ENCODE measurements around the gene DTNA. TPM values are rescaled to one million over a fixed set of nuclear protein-coding genes. Genes with fewer than 3 reads are reported as not detected.

The DTNA gene
- total and polyA plus RNA-seq, 2 donors (not counting 1 experiment from before 2014, with no cell fraction given): 38.8 to 49.8 TPM

DNA sequence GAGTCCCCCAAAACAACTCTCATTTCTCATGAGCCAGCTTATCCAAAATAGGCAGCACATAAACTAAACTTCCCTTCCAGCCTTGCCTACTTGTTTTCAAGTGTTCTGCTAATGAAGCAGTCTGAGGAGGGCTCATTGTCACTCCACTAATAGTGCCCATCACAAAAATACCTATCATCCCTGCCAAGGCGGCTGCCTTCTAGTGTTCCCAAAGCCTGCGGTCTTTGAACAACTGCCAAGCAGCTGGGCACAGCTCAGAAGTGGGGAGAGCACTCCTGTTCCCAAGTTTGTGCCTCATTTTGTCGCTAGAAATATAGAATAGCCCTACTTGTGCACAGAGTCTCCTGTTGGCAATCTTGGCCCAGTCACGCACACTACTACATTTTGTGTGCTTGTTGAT, 50.3 kb downstream of the DTNA start:
- no peak for DNase-seq (ENCODE audit: low read depth in 2 of 2)
- H3K9me3 ChIP-seq (ENCODE audit: control insufficient read depth, insufficient read depth, low read depth, low read length): no peaks in the 10 kb centered on the region
- no peak overlapping the region for H3K9ac ChIP-seq (ENCODE audit: insufficient read depth, low read length)
- H3K4me2 ChIP-seq (ENCODE audit: extremely low read depth, insufficient read depth, low read length): no peak overlapping the region
- H3K4me3 ChIP-seq (replicated peaks in 1 of 4; ENCODE audit: control extremely low read depth in 1 of 4, insufficient read depth in 1 of 4, low read depth in 3 of 4, low read length in 4 of 4): no peak overlapping the region
- no peak overlapping the region for H3K27ac ChIP-seq (ENCODE audit: insufficient read depth, low read length)
- H3K36me3 ChIP-seq (ENCODE audit: control insufficient read depth, insufficient read depth, low read length): no peaks in the 10 kb centered on the region
- TF ChIP-seq, protein P1, sequence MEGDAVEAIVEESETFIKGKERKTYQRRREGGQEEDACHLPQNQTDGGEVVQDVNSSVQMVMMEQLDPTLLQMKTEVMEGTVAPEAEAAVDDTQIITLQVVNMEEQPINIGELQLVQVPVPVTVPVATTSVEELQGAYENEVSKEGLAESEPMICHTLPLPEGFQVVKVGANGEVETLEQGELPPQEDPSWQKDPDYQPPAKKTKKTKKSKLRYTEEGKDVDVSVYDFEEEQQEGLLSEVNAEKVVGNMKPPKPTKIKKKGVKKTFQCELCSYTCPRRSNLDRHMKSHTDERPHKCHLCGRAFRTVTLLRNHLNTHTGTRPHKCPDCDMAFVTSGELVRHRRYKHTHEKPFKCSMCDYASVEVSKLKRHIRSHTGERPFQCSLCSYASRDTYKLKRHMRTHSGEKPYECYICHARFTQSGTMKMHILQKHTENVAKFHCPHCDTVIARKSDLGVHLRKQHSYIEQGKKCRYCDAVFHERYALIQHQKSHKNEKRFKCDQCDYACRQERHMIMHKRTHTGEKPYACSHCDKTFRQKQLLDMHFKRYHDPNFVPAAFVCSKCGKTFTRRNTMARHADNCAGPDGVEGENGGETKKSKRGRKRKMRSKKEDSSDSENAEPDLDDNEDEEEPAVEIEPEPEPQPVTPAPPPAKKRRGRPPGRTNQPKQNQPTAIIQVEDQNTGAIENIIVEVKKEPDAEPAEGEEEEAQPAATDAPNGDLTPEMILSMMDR (conservative IDR thresholded peaks at IDR 0.05 in 1 of 2, IDR thresholded peaks at IDR 0.05 in 1 of 2; ENCODE audit: low read depth in 1 of 2, low read length in 2 of 2): no peak
- TF ChIP-seq EZH2 (IDR thresholded peaks at IDR 0.05; ENCODE audit: low read length, missing control alignments): no peak
- H4K20me1 ChIP-seq (ENCODE audit: control insufficient read depth, extremely low read depth, insufficient read depth, low read length): no peaks in the 10 kb centered on the region
- no peaks in the 10 kb centered on the region for H3K27me3 ChIP-seq (ENCODE audit: control insufficient read depth, insufficient read depth, low read length)
- H3K79me2 ChIP-seq (ENCODE audit: control insufficient read depth, insufficient read depth, low read length): no peaks in the 10 kb centered on the region
- H2AFZ ChIP-seq (ENCODE audit: low read length): no peak overlapping the region
- no peaks in the 10 kb centered on the region for H3K4me1 ChIP-seq (ENCODE audit: control insufficient read depth, extremely low read depth, insufficient read depth, low read length)

DNA sequence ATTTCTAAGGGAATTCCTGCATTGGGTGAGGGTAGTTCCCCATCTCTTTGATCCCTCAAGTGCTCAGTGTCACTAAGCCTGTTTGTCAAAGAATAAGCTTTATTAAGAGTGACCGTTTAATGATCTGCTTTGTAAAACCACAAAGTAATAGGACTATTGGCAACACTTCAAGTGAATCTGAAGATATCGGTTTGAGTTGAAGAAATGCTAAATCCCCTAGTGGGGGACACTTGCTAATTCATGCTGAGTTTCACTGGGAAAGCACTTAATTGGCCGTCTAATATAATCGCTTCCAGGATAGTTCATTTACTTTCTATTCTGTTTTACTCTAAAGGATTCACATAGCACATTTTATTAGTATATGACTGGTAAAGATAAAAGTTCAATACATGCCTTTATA, 54.4 kb downstream of the DTNA start:
- H3K36me3 ChIP-seq (ENCODE audit: control insufficient read depth, insufficient read depth, low read length): no peaks in the 10 kb centered on the region

DNA sequence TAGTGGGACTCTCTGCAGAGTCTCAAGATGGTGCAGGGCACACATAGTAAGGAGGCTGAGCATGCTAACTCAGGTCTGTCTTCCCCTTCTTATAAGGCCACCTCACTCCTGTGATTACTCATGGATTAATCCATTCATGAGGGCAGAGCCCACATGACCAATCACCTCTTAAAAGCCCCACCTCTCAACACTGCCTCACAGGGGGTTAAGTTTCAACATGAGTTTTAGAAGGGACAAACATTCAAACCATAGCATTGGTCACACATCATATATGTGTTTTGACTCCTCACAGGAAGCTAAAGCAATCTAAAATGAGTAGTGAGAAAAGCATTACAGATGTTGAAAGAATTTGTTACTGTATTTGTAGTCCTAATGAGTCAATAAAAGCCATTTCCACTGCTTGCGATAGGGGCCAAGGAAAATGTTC, 57.5 kb downstream of the DTNA start:
- no peaks in the 10 kb centered on the region for H4K20me1 ChIP-seq (ENCODE audit: control insufficient read depth, extremely low read depth, insufficient read depth, low read length)
- peaks cover 15% of the 10 kb centered on the region for H3K4me1 ChIP-seq (ENCODE audit: control insufficient read depth, extremely low read depth, insufficient read depth, low read length)
- H3K79me2 ChIP-seq (ENCODE audit: control insufficient read depth, insufficient read depth, low read length): no peaks in the 10 kb centered on the region
- H2AFZ ChIP-seq (ENCODE audit: low read length): no peak overlapping the region
- no peak overlapping the region for H3K4me2 ChIP-seq (ENCODE audit: extremely low read depth, insufficient read depth, low read length)
- peak overlapping the region; percentile 70 for H3K27ac ChIP-seq (ENCODE audit: insufficient read depth, low read length)
- no peaks in the 10 kb centered on the region for H3K9me3 ChIP-seq (ENCODE audit: control insufficient read depth, insufficient read depth, low read depth, low read length)
- H3K4me3 ChIP-seq (replicated peaks in 1 of 4; ENCODE audit: control extremely low read depth in 1 of 4, insufficient read depth in 1 of 4, low read depth in 3 of 4, low read length in 4 of 4): no peak overlapping the region
- no peaks in the 10 kb centered on the region for H3K36me3 ChIP-seq (ENCODE audit: control insufficient read depth, insufficient read depth, low read length)
- DNase-seq (ENCODE audit: low read depth in 2 of 2): peak; percentile 82 to 91
- no peaks in the 10 kb centered on the region for H3K27me3 ChIP-seq (ENCODE audit: control insufficient read depth, insufficient read depth, low read length)
- H3K9ac ChIP-seq (ENCODE audit: insufficient read depth, low read length): no peak overlapping the region
- TF ChIP-seq, protein P1 (conservative IDR thresholded peaks at IDR 0.05 in 1 of 2, IDR thresholded peaks at IDR 0.05 in 1 of 2; ENCODE audit: low read depth in 1 of 2, low read length in 2 of 2): no peak
- TF ChIP-seq EZH2 (IDR thresholded peaks at IDR 0.05; ENCODE audit: low read length, missing control alignments): no peak

More for the DNA sequence above, 54.4 kb downstream of the DTNA start:
- H3K27me3 ChIP-seq (ENCODE audit: control insufficient read depth, insufficient read depth, low read length): no peaks in the 10 kb centered on the region
- no peak for TF ChIP-seq EZH2 (IDR thresholded peaks at IDR 0.05; ENCODE audit: low read length, missing control alignments)
- H3K79me2 ChIP-seq (ENCODE audit: control insufficient read depth, insufficient read depth, low read length): no peaks in the 10 kb centered on the region
- DNase-seq (ENCODE audit: low read depth in 2 of 2): no peak
- H3K4me3 ChIP-seq (replicated peaks in 1 of 4; ENCODE audit: control extremely low read depth in 1 of 4, insufficient read depth in 1 of 4, low read depth in 3 of 4, low read length in 4 of 4): no peak overlapping the region
- H3K9ac ChIP-seq (ENCODE audit: insufficient read depth, low read length): no peak overlapping the region
- H3K27ac ChIP-seq (ENCODE audit: insufficient read depth, low read length): no peak overlapping the region
- H4K20me1 ChIP-seq (ENCODE audit: control insufficient read depth, extremely low read depth, insufficient read depth, low read length): no peaks in the 10 kb centered on the region
- H3K4me1 ChIP-seq (ENCODE audit: control insufficient read depth, extremely low read depth, insufficient read depth, low read length): peaks cover 10% of the 10 kb centered on the region
- H3K4me2 ChIP-seq (ENCODE audit: extremely low read depth, insufficient read depth, low read length): no peak overlapping the region
- no peaks in the 10 kb centered on the region for H3K9me3 ChIP-seq (ENCODE audit: control insufficient read depth, insufficient read depth, low read depth, low read length)
- H2AFZ ChIP-seq (ENCODE audit: low read length): no peak overlapping the region

Data from fibroblast of lung (primary cell).